Left lung (tissue), 10 donors: ENCODE data around the gene SERP1. TPM values are rescaled to one million over a fixed set of nuclear protein-coding genes. Genes with fewer than 3 reads are reported as not detected.

Experiments used
- ATAC-seq: fragments of 200-7000 bp; cut with Tn5 transposase; one replicate; pipeline ENCODE4 v1.9.1; 2020; ENCODE audit warnings: moderate library complexity
- DNase-seq, 4 donors: peaks; one replicate each; pipeline ENCODE4 v3.0.0-alpha.2; 2013 to 2020
- H3K27ac ChIP-seq, 2 donors: fragments of 200-600 bp; sonication (generic) in 1 of 2; one replicate each; pipeline versions ENCODE4 v1.5.0 to v1.8.0; 2020 to 2021
- H3K27me3 ChIP-seq, 2 donors: fragments of 200-600 bp; sonication (generic) in 1 of 2; one replicate each; pipeline versions ENCODE4 v1.5.0 to v1.8.0; 2020 to 2021
- H3K36me3 ChIP-seq, 2 donors: fragments of 200-600 bp; sonication (generic) in 1 of 2; one replicate each; pipeline versions ENCODE4 v1.5.0 to v1.8.0; 2020 to 2021
- H3K4me1 ChIP-seq, 2 donors: fragments of 200-600 bp; one replicate each; pipeline ENCODE4 v1.8.0; 2021
- H3K4me3 ChIP-seq, 2 donors: fragments of 200-600 bp; sonication (generic) in 1 of 2; one replicate each; pipeline versions ENCODE4 v1.5.0 to v1.8.0; 2020 to 2021; ENCODE audit warnings: mild to moderate bottlenecking in 1 of 2
- H3K9me3 ChIP-seq, 2 donors: fragments of 200-600 bp; sonication (generic) in 1 of 2; one replicate each; pipeline versions ENCODE4 v1.5.0 to v1.8.0; 2020 to 2021
- intact Hi-C, 2 donors: fragments of 100-400 bp; cut with DNase I; formaldehyde crosslinking; loops; one replicate each; pipeline versions ENCODE4 v1.11.2 to v1.14.2; 2022
- polyA plus RNA-seq, 6 donors: library from polyadenylated mRNA; unstranded; fragments of 120-200 nt; gene quantifications; one replicate each; pipeline ENCODE4 v1.2.1, GENCODE V29; 2013; ENCODE audit not compliant: insufficient read length in 6 of 6
- total RNA-seq, 2 donors: library from RNA; stranded (reverse); fragmentation: NEBNext Ultra II Directional; extraction: Animal tissue kit (Norgen Biotek cat#: 25700); gene quantifications; one replicate each; pipeline ENCODE4 v1.2.1, GENCODE V29; 2021
- TF ChIP-seq, protein P1 (sequence below), 2 donors: fragments of 200-600 bp; sonication (generic) in 1 of 2; IDR thresholded peaks; one replicate each; pipeline versions ENCODE4 v1.5.0 to v1.8.0; 2021; ENCODE audit warnings: antibody characterized with exemption in 2 of 2
- donor health status: DM: no; HTN: yes; CAD: no.
- donor health status: DM: no; HTN: no; CAD: no.

SERP1 gene
- total and polyA plus RNA-seq, 8 donors: 137 to 170 (median 150) TPM

GRCh38 chr3:150543531-150543930 is 2.8 kb downstream of the SERP1 start:
- H3K4me1 ChIP-seq: peaks cover 20 to 58% of the 10 kb centered on the region in 2 donors
- peaks cover 0 to 18% of the 10 kb centered on the region in 2 donors for H3K36me3 ChIP-seq
- intact Hi-C loops: no loop called here
- H3K27ac ChIP-seq: no peak overlapping the region
- no peaks in the 10 kb centered on the region for H3K27me3 ChIP-seq
- DNase-seq (no peak), ATAC-seq (no peak)
- TF ChIP-seq, protein P1, sequence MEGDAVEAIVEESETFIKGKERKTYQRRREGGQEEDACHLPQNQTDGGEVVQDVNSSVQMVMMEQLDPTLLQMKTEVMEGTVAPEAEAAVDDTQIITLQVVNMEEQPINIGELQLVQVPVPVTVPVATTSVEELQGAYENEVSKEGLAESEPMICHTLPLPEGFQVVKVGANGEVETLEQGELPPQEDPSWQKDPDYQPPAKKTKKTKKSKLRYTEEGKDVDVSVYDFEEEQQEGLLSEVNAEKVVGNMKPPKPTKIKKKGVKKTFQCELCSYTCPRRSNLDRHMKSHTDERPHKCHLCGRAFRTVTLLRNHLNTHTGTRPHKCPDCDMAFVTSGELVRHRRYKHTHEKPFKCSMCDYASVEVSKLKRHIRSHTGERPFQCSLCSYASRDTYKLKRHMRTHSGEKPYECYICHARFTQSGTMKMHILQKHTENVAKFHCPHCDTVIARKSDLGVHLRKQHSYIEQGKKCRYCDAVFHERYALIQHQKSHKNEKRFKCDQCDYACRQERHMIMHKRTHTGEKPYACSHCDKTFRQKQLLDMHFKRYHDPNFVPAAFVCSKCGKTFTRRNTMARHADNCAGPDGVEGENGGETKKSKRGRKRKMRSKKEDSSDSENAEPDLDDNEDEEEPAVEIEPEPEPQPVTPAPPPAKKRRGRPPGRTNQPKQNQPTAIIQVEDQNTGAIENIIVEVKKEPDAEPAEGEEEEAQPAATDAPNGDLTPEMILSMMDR (IDR thresholded peaks at IDR 0.05): no peak
- peak overlapping the region in 1 of 2 donors; percentile 78 for H3K4me3 ChIP-seq
- H3K9me3 ChIP-seq: no peaks in the 10 kb centered on the region

GRCh38 chr3:150543128-150543527 is 3.2 kb downstream of the SERP1 start:
- intact Hi-C loops: no loop called here
- Histone ChIP-seq H3K36me3 (peaks cover 0 to 18% of the 10 kb centered on the region in 2 donors), H3K27me3 (no peaks in the 10 kb centered on the region), H3K4me1 (peaks cover 20 to 54% of the 10 kb centered on the region in 2 donors), H3K27ac (no peak overlapping the region), H3K9me3 (no peaks in the 10 kb centered on the region), H3K4me3 (no peak overlapping the region)
- no peak for DNase-seq
- TF ChIP-seq, protein P1 (IDR thresholded peaks at IDR 0.05): no peak
- no peak for ATAC-seq

- Histone ChIP-seq H3K36me3 (peaks cover 0 to 18% of the 10 kb centered on the region in 2 donors), H3K9me3 (no peaks in the 10 kb centered on the region), H3K27me3 (no peaks in the 10 kb centered on the region), H3K4me3 (no peak overlapping the region), H3K27ac (peak overlapping the region; percentile 10 to 67), H3K4me1 (peaks cover 11 to 43% of the 10 kb centered on the region in 2 donors)
- TF ChIP-seq, protein P1 (IDR thresholded peaks at IDR 0.05): no peak
- DNase-seq (no peak), ATAC-seq (no peak)
- intact Hi-C loops: no loop called here
These were observed 5.3 kb downstream of the SERP1 start for GRCh38 chr3:150540991-150541390.

DNA sequence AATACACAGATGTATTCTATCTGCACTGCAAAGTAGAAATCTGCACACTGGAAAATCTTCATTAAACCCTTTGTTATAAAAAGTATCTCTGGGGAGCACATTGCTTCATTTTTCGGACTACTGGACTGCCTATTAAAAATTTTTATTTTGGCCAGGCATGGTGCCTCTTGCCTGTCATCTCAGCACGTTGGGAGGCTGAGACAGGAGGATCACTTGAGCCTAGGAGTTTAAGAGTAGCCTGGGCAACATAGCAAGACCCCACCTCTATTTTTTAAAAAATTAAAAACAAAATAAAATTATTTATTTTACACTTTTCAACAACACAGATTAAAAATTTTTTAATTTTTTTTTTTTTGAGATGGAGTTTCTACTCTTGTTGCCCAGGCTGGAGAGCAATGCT is 6.0 kb downstream of the SERP1 start:
- no peaks in the 10 kb centered on the region for H3K9me3 ChIP-seq
- intact Hi-C loops: no loop called here
- H3K4me3 ChIP-seq: no peak overlapping the region
- H3K4me1 ChIP-seq: peaks cover 11 to 43% of the 10 kb centered on the region in 2 donors
- peaks cover 0 to 18% of the 10 kb centered on the region in 2 donors for H3K36me3 ChIP-seq
- no peaks in the 10 kb centered on the region for H3K27me3 ChIP-seq
- no peak overlapping the region for H3K27ac ChIP-seq
- TF ChIP-seq, protein P1 (IDR thresholded peaks at IDR 0.05): no peak
- DNase-seq (no peak), ATAC-seq (no peak)

DNA sequence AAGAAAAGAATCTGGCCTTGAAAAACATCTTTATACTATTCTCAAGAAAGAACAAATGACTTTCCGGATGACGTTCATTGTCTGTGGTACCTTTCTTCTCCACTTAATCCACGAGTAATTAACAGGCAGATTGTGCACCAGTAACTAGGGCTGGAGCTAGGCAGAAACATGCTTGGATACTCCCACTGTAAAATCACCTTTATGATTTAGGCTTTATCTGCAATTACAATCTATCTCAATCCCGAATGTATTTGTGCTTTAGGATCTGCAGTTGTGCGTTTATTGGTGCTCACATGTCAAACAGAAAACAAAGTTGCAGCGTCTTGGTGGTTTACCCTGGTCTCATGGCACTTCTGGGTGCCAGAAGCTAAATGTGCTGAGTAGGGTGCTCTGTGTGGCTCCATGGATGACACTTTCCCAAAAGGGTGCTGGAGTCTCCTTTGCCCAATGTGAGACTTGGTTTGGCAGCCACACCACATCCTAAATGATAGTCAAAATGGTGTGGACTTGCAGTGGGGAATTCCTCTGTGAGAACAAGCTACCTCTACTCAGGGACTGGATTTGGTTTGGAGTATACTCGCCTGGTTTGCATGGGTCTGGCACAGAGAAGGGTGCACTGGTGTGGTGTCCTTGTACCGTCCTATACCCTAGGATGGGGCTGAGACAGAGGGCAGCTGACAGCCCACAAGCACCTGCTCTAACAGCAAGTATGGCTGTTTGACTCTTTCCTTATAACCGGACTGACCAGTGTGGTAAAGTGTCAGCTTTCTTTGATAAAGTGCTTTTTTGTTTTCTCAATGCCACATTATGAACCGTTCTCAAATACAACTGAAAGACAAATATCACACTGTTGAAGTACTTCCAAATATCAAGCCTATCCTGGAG is 7.7 kb downstream of the SERP1 start:
- no peaks in the 10 kb centered on the region for H3K27me3 ChIP-seq
- peak in 2 of 4 donors; percentile 15 to 56 for DNase-seq
- TF ChIP-seq, protein P1 (IDR thresholded peaks at IDR 0.05): no peak
- H3K36me3 ChIP-seq: peaks cover 0 to 10% of the 10 kb centered on the region in 2 donors
- no peak overlapping the region for H3K4me3 ChIP-seq
- H3K9me3 ChIP-seq: no peaks in the 10 kb centered on the region
- peaks cover 4 to 26% of the 10 kb centered on the region in 2 donors for H3K4me1 ChIP-seq
- H3K27ac ChIP-seq: peak overlapping the region; percentile 25 to 37
- intact Hi-C loops: no loop called here
- peak; percentile 88 for ATAC-seq
